Measurements from ENCODE around the gene TFF1.

TFF1 gene

GRCh38 chr21:42349420-42350317, 16.7 kb downstream of the TFF1 start:
- no peaks in the 10 kb centered on the region for H3K27me3 ChIP-seq (ENCODE audit: control insufficient read depth, insufficient read depth, low read length)

GRCh38 chr21:42348762-42349161, 17.6 kb downstream of the TFF1 start:
- no peaks in the 10 kb centered on the region for H3K27me3 ChIP-seq (ENCODE audit: control insufficient read depth, insufficient read depth, low read length)
- H3K9ac ChIP-seq (ENCODE audit: low read length), result no peak overlapping the region
- no peaks in the 10 kb centered on the region for H3K36me3 ChIP-seq (ENCODE audit: control insufficient read depth, insufficient read depth, low read length)
- H3K27ac ChIP-seq (ENCODE audit: low read depth, low read length), result no peak overlapping the region
- no peak overlapping the region for H3K4me3 ChIP-seq (ENCODE audit: low read depth, low read length)
- H3K4me1 ChIP-seq (ENCODE audit: control insufficient read depth, insufficient read depth, low read length), result no peaks in the 10 kb centered on the region
- H3K9me3 ChIP-seq (ENCODE audit: control insufficient read depth, insufficient read depth, low read depth, low read length), result no peaks in the 10 kb centered on the region

More at GRCh38 chr21:42349420-42350317, 16.7 kb downstream of the TFF1 start:
- Histone ChIP-seq H3K36me3 (ENCODE audit: control insufficient read depth, insufficient read depth, low read length) (no peaks in the 10 kb centered on the region), H3K9me3 (ENCODE audit: control insufficient read depth, insufficient read depth, low read depth, low read length) (no peaks in the 10 kb centered on the region), H3K9ac (ENCODE audit: low read length) (no peak overlapping the region), H3K4me1 (ENCODE audit: control insufficient read depth, insufficient read depth, low read length) (no peaks in the 10 kb centered on the region), H3K27ac (ENCODE audit: low read depth, low read length) (no peak overlapping the region), H3K4me3 (ENCODE audit: low read depth, low read length) (no peak overlapping the region)

- H3K36me3 ChIP-seq (ENCODE audit: control insufficient read depth, insufficient read depth, low read length), result no peaks in the 10 kb centered on the region
- H3K27me3 ChIP-seq (ENCODE audit: control insufficient read depth, insufficient read depth, low read length), result no peaks in the 10 kb centered on the region
- no peak overlapping the region for H3K9ac ChIP-seq (ENCODE audit: low read length)
- no peak overlapping the region for H3K4me3 ChIP-seq (ENCODE audit: low read depth, low read length)
- no peaks in the 10 kb centered on the region for H3K9me3 ChIP-seq (ENCODE audit: control insufficient read depth, insufficient read depth, low read depth, low read length)
- H3K4me1 ChIP-seq (ENCODE audit: control insufficient read depth, insufficient read depth, low read length), result no peaks in the 10 kb centered on the region
- H3K27ac ChIP-seq (ENCODE audit: low read depth, low read length), result no peak overlapping the region
Measured at GRCh38 chr21:42347601-42348327, 18.6 kb downstream of the TFF1 start.

GRCh38 chr21:42346866-42347600, 19.3 kb downstream of the TFF1 start:
- no peaks in the 10 kb centered on the region for H3K4me1 ChIP-seq (ENCODE audit: control insufficient read depth, insufficient read depth, low read length)
- no peak overlapping the region for H3K4me3 ChIP-seq (ENCODE audit: low read depth, low read length)
- H3K36me3 ChIP-seq (ENCODE audit: control insufficient read depth, insufficient read depth, low read length), result no peaks in the 10 kb centered on the region
- H3K27ac ChIP-seq (ENCODE audit: low read depth, low read length), result no peak overlapping the region
- H3K9me3 ChIP-seq (ENCODE audit: control insufficient read depth, insufficient read depth, low read depth, low read length), result no peaks in the 10 kb centered on the region
- no peaks in the 10 kb centered on the region for H3K27me3 ChIP-seq (ENCODE audit: control insufficient read depth, insufficient read depth, low read length)
- no peak overlapping the region for H3K9ac ChIP-seq (ENCODE audit: low read length)

GRCh38 chr21:42346441-42346840, 19.9 kb downstream of the TFF1 start:
- Histone ChIP-seq H3K27ac (ENCODE audit: low read depth, low read length) (no peak overlapping the region), H3K9ac (ENCODE audit: low read length) (no peak overlapping the region), H3K36me3 (ENCODE audit: control insufficient read depth, insufficient read depth, low read length) (no peaks in the 10 kb centered on the region), H3K4me3 (ENCODE audit: low read depth, low read length) (no peak overlapping the region), H3K4me1 (ENCODE audit: control insufficient read depth, insufficient read depth, low read length) (no peaks in the 10 kb centered on the region), H3K27me3 (ENCODE audit: control insufficient read depth, insufficient read depth, low read length) (no peaks in the 10 kb centered on the region), H3K9me3 (ENCODE audit: control insufficient read depth, insufficient read depth, low read depth, low read length) (no peaks in the 10 kb centered on the region)

- no peaks in the 10 kb centered on the region for H3K36me3 ChIP-seq (ENCODE audit: control insufficient read depth, insufficient read depth, low read length)
- no peaks in the 10 kb centered on the region for H3K27me3 ChIP-seq (ENCODE audit: control insufficient read depth, insufficient read depth, low read length)
- no peaks in the 10 kb centered on the region for H3K9me3 ChIP-seq (ENCODE audit: control insufficient read depth, insufficient read depth, low read depth, low read length)
- no peaks in the 10 kb centered on the region for H3K4me1 ChIP-seq (ENCODE audit: control insufficient read depth, insufficient read depth, low read length)
- H3K4me3 ChIP-seq (ENCODE audit: low read depth, low read length), result no peak overlapping the region
- H3K27ac ChIP-seq (ENCODE audit: low read depth, low read length), result no peak overlapping the region
- H3K9ac ChIP-seq (ENCODE audit: low read length), result no peak overlapping the region
Measured at GRCh38 chr21:42344631-42345030, 21.7 kb downstream of the TFF1 start.

- Histone ChIP-seq H3K36me3 (ENCODE audit: control insufficient read depth, insufficient read depth, low read length) (no peaks in the 10 kb centered on the region), H3K4me1 (ENCODE audit: control insufficient read depth, insufficient read depth, low read length) (no peaks in the 10 kb centered on the region), H3K9ac (ENCODE audit: low read length) (no peak overlapping the region), H3K27ac (ENCODE audit: low read depth, low read length) (no peak overlapping the region), H3K27me3 (ENCODE audit: control insufficient read depth, insufficient read depth, low read length) (no peaks in the 10 kb centered on the region), H3K4me3 (ENCODE audit: low read depth, low read length) (no peak overlapping the region), H3K9me3 (ENCODE audit: control insufficient read depth, insufficient read depth, low read depth, low read length) (no peaks in the 10 kb centered on the region)
Measured at GRCh38 chr21:42343963-42344510, 22.3 kb downstream of the TFF1 start.

GRCh38 chr21:42343556-42343955, 22.8 kb downstream of the TFF1 start:
- Histone ChIP-seq H3K9me3 (ENCODE audit: control insufficient read depth, insufficient read depth, low read depth, low read length) (no peaks in the 10 kb centered on the region), H3K36me3 (ENCODE audit: control insufficient read depth, insufficient read depth, low read length) (no peaks in the 10 kb centered on the region), H3K27ac (ENCODE audit: low read depth, low read length) (no peak overlapping the region), H3K4me1 (ENCODE audit: control insufficient read depth, insufficient read depth, low read length) (peaks cover 1% of the 10 kb centered on the region; the same call in 1 of the 2 replicates), H3K4me3 (ENCODE audit: low read depth, low read length) (no peak overlapping the region), H3K9ac (ENCODE audit: low read length) (no peak overlapping the region), H3K27me3 (ENCODE audit: control insufficient read depth, insufficient read depth, low read length) (no peaks in the 10 kb centered on the region)

GRCh38 chr21:42343101-42343500, 23.2 kb downstream of the TFF1 start:
- Histone ChIP-seq H3K4me1 (ENCODE audit: control insufficient read depth, insufficient read depth, low read length) (peaks cover 6% of the 10 kb centered on the region), H3K9ac (ENCODE audit: low read length) (no peak overlapping the region), H3K4me3 (ENCODE audit: low read depth, low read length) (no peak overlapping the region), H3K27me3 (ENCODE audit: control insufficient read depth, insufficient read depth, low read length) (no peaks in the 10 kb centered on the region), H3K36me3 (ENCODE audit: control insufficient read depth, insufficient read depth, low read length) (no peaks in the 10 kb centered on the region), H3K9me3 (ENCODE audit: control insufficient read depth, insufficient read depth, low read depth, low read length) (no peaks in the 10 kb centered on the region), H3K27ac (ENCODE audit: low read depth, low read length) (no peak overlapping the region)

- H3K27ac ChIP-seq (ENCODE audit: low read depth, low read length), result no peak overlapping the region
- no peaks in the 10 kb centered on the region for H3K9me3 ChIP-seq (ENCODE audit: control insufficient read depth, insufficient read depth, low read depth, low read length)
- peaks cover 8% of the 10 kb centered on the region for H3K4me1 ChIP-seq (ENCODE audit: control insufficient read depth, insufficient read depth, low read length)
- H3K27me3 ChIP-seq (ENCODE audit: control insufficient read depth, insufficient read depth, low read length), result no peaks in the 10 kb centered on the region
- no peak overlapping the region for H3K9ac ChIP-seq (ENCODE audit: low read length)
- H3K36me3 ChIP-seq (ENCODE audit: control insufficient read depth, insufficient read depth, low read length), result no peaks in the 10 kb centered on the region
- H3K4me3 ChIP-seq (ENCODE audit: low read depth, low read length), result no peak overlapping the region
Measured at GRCh38 chr21:42341776-42342542, 24.4 kb downstream of the TFF1 start.
